BLaER1 (cell line): ENCODE results near the gene SPEM2.

Source experiments
- H3K27ac ChIP-seq: shearing (Covaris generic); formaldehyde crosslinking; 2 replicates; pipeline ENCODE4 v1.8.1; 2022
- H3K27me3 ChIP-seq: shearing (Covaris generic); formaldehyde crosslinking; 2 replicates; pipeline ENCODE4 v1.8.1; 2022
- H3K36me3 ChIP-seq: shearing (Covaris generic); formaldehyde crosslinking; 2 replicates; pipeline ENCODE4 v1.8.1; 2022
- H3K4me1 ChIP-seq: shearing (Covaris generic); formaldehyde crosslinking; 2 replicates; pipeline ENCODE4 v1.8.1; 2022
- H3K4me2 ChIP-seq: shearing (Covaris generic); formaldehyde crosslinking; 2 replicates; pipeline ENCODE4 v1.8.1; 2022
- H3K4me3 ChIP-seq: shearing (Covaris generic); formaldehyde crosslinking; 2 replicates; pipeline ENCODE4 v1.8.1; 2022
- H3K9ac ChIP-seq: shearing (Covaris generic); formaldehyde crosslinking; 2 replicates; pipeline ENCODE4 v1.8.1; 2022
- H3K9me3 ChIP-seq: shearing (Covaris generic); formaldehyde crosslinking; 2 replicates; pipeline ENCODE4 v1.8.1; 2022
- H4K20me1 ChIP-seq: shearing (Covaris generic); formaldehyde crosslinking; 2 replicates; pipeline ENCODE4 v1.8.1; 2022
- Cebpa-rat ChIP-seq: shearing (Covaris generic); IDR thresholded peaks from 2 replicates; pipeline ENCODE4 v1.8.1; 2022

Gene SPEM2

GRCh38 chr17:7419819-7420610 is 5.4 kb upstream of the SPEM2 start, which contains the start of gene SPEM1:
TSS of gene SPEM1 (plus strand) at chr17:7420324. CDS start at chr17:7420385, 61 bp downstream.
- Histone ChIP-seq H3K36me3 (peaks cover 27% of the 10 kb centered on the region), H3K27me3 (no peaks in the 10 kb centered on the region), H3K27ac (no peak within 1 kb of the TSS), H3K9me3 (no peaks in the 10 kb centered on the region), H3K4me1 (peaks cover 8% of the 10 kb centered on the region), H4K20me1 (no peaks in the 10 kb centered on the region), H3K9ac (no peak within 1 kb of the TSS), H3K4me3 (no peak within 1 kb of the TSS), H3K4me2 (no peak within 1 kb of the TSS)
- no peak for TF ChIP-seq Cebpa-rat

DNA sequence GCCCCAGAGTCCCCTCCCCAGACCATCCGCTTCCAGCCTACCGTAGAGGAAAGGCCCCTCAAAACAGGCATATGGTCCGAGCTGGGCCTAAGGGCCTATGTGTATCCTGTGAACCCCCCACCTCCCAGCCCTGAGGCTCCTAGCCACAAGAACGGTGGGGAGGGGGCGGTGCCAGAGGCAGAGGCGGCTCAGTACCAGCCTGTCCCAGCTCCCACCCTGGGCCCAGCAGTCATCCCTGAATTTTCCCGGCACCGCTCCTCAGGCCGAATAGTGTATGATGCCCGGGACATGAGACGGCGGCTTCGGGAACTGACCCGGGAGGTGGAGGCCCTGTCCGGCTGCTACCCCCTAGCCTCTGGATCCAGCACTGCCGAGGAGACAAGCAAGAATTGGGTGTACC is 4.2 kb upstream of the SPEM2 start:
- peaks cover 15% of the 10 kb centered on the region for H3K36me3 ChIP-seq
- no peak for TF ChIP-seq Cebpa-rat
- H3K27ac ChIP-seq: no peak overlapping the region

GRCh38 chr17:7423679-7424078 is 1.7 kb upstream of the SPEM2 start:
- H3K36me3 ChIP-seq: no peaks in the 10 kb centered on the region; the same call in 1 of the 2 replicates
- no peak for TF ChIP-seq Cebpa-rat
- no peak overlapping the region for H3K4me2 ChIP-seq
- H3K4me3 ChIP-seq: no peak overlapping the region
- no peaks in the 10 kb centered on the region for H3K27me3 ChIP-seq
- H3K9ac ChIP-seq: no peak overlapping the region
- no peak overlapping the region for H3K27ac ChIP-seq
- no peaks in the 10 kb centered on the region for H4K20me1 ChIP-seq
- no peaks in the 10 kb centered on the region for H3K9me3 ChIP-seq
- peaks cover 8% of the 10 kb centered on the region for H3K4me1 ChIP-seq

More for the DNA sequence above, 4.2 kb upstream of the SPEM2 start:
- Histone ChIP-seq H3K9me3 (no peaks in the 10 kb centered on the region), H3K9ac (no peak overlapping the region), H3K27me3 (no peaks in the 10 kb centered on the region), H3K4me2 (no peak overlapping the region), H3K4me1 (peaks cover 8% of the 10 kb centered on the region), H4K20me1 (no peaks in the 10 kb centered on the region), H3K4me3 (no peak overlapping the region)

- Histone ChIP-seq H3K4me2 (no peak overlapping the region), H3K27me3 (no peaks in the 10 kb centered on the region), H3K27ac (no peak overlapping the region), H3K4me3 (no peak overlapping the region), H3K9ac (no peak overlapping the region), H3K4me1 (peaks cover 8% of the 10 kb centered on the region), H3K9me3 (no peaks in the 10 kb centered on the region), H3K36me3 (no peaks in the 10 kb centered on the region), H4K20me1 (no peaks in the 10 kb centered on the region)
- TF ChIP-seq Cebpa-rat: no peak
Measured at GRCh38 chr17:7425756-7426155, 340 bp downstream of the SPEM2 start.

DNA sequence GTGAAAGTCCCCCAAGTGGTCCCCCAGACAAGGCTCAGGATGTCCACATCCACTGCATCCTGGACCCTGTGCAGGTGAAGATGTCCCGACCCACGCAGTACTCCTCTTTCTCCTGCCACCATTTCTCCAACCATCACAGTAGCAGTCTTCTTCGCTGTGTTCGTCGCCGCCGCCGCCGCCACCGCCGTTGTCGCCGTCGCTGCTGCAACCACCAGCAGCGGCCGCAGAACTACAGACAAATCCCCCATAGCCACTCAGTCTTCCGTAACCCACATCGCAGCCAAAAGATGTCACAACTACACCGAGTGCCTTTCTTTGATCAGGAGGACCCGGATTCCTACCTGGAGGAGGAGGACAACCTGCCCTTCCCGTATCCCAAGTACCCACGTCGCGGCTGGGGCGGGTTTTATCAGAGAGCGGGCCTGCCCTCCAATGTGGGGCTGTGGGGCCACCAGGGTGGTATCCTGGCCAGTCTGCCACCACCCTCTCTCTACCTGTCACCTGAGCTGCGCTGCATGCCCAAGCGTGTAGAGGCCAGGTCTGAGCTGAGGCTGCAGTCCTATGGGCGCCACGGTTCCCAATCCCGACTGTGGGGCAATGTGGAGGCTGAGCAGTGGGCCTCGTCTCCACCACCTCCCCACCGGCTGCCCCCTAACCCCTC is 917 bp downstream of the SPEM2 start:
- peaks cover 8% of the 10 kb centered on the region for H3K4me1 ChIP-seq
- no peaks in the 10 kb centered on the region for H3K36me3 ChIP-seq
- H3K9ac ChIP-seq: no peak overlapping the region
- H3K9me3 ChIP-seq: no peaks in the 10 kb centered on the region
- no peak overlapping the region for H3K4me2 ChIP-seq
- no peaks in the 10 kb centered on the region for H4K20me1 ChIP-seq
- no peak overlapping the region for H3K27ac ChIP-seq
- TF ChIP-seq Cebpa-rat: no peak
- no peaks in the 10 kb centered on the region for H3K27me3 ChIP-seq
- no peak overlapping the region for H3K4me3 ChIP-seq

DNA sequence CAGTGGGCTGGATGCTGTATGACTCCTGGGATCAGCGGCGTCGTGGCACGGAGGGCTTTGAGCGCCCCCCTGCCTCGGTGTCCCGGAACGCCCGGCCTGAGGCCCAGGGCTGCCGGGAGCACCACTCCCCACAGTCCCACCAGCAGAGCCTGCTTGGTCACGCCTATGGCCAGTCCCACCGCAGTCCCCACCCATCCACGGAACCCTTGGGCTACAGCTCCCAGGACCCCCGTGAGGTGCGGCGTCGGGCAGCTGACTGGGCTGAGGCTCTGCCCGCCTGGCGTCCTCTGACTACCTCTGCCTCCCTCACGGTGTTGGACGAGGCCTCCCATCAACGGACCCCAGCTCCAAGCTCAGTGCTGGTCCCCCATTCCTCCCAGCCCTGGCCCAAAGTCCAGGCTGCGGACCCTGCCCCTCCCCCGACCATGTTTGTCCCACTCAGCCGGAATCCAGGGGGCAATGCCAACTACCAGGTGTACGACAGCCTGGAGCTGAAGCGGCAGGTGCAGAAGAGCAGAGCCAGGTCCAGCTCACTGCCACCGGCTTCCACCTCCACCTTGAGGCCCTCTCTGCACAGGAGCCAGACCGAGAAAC is 1.6 kb downstream of the SPEM2 start:
- Histone ChIP-seq H3K9me3 (no peaks in the 10 kb centered on the region), H3K36me3 (no peaks in the 10 kb centered on the region)

DNA sequence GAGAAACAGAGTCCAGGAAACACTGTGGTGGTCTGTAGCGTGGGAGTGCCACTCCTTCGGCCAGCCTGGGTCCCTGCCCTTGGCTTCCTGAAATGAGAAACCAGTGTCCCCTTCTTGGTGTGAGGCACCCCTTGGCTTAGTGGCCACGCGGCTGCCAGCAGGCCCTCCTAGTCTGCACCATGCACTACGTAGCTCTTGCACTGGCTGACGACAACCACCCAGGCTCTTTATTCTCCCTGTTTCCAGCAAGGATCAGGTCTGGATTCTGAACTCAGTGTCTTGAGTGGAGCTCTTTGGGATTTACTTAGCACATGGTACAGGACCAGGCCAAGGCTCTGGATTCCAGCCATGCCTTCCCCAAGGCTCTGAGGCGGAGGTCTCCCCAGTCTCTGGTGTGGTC is 2.1 kb downstream of the SPEM2 start:
- H3K9me3 ChIP-seq: no peaks in the 10 kb centered on the region
- peaks cover 8% of the 10 kb centered on the region for H3K4me1 ChIP-seq
- no peak overlapping the region for H3K27ac ChIP-seq
- H3K27me3 ChIP-seq: no peaks in the 10 kb centered on the region
- no peak for TF ChIP-seq Cebpa-rat
- H4K20me1 ChIP-seq: no peaks in the 10 kb centered on the region
- H3K36me3 ChIP-seq: no peaks in the 10 kb centered on the region
- no peak overlapping the region for H3K4me3 ChIP-seq
- no peak overlapping the region for H3K4me2 ChIP-seq
- no peak overlapping the region for H3K9ac ChIP-seq

More for the DNA sequence above, 1.6 kb downstream of the SPEM2 start:
- Histone ChIP-seq H4K20me1 (no peaks in the 10 kb centered on the region), H3K27ac (no peak overlapping the region), H3K9ac (no peak overlapping the region), H3K4me1 (peaks cover 8% of the 10 kb centered on the region), H3K27me3 (no peaks in the 10 kb centered on the region), H3K4me2 (no peak overlapping the region), H3K4me3 (no peak overlapping the region)
- TF ChIP-seq Cebpa-rat: no peak

DNA sequence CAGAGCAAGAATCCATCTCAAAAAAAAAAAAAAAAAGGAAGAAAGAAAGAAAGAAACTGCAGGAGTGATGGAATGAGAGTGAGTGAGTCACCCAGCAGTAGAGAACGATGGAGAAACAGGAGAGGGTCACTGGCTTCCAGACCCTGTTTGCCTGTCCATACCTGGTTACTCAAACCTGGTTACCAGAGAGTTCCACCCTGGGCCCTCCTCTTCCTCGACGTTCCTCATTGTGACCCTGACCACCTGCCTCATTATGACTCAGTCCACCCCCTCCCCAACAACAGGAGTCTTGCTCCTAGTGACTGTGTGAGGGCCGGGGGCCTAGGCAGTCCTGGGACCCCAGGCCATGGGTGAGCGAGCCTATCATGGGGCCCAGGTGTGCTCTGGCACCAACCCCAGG is 3.1 kb downstream of the SPEM2 start, which contains the start of gene SPEM3:
SPEM3 (plus strand) TSS at position 301 of the 400 bp plus-strand sequence; CDS start at position 347, 46 bp downstream.
- Histone ChIP-seq H3K27me3 (no peaks in the 10 kb centered on the region), H4K20me1 (no peaks in the 10 kb centered on the region), H3K36me3 (no peaks in the 10 kb centered on the region), H3K4me1 (peaks cover 8% of the 10 kb centered on the region), H3K4me3 (no peak within 1 kb of the TSS), H3K27ac (no peak within 1 kb of the TSS), H3K9ac (no peak within 1 kb of the TSS), H3K4me2 (no peak within 1 kb of the TSS), H3K9me3 (no peaks in the 10 kb centered on the region)
- TF ChIP-seq Cebpa-rat: no peak

GRCh38 chr17:7429722-7430121 is 4.3 kb downstream of the SPEM2 start:
- Histone ChIP-seq H3K36me3 (no peaks in the 10 kb centered on the region), H3K9ac (no peak overlapping the region), H3K4me3 (no peak overlapping the region), H3K9me3 (no peaks in the 10 kb centered on the region), H3K4me2 (no peak overlapping the region), H4K20me1 (no peaks in the 10 kb centered on the region), H3K4me1 (peaks cover 3% of the 10 kb centered on the region), H3K27ac (no peak overlapping the region), H3K27me3 (no peaks in the 10 kb centered on the region)
- no peak for TF ChIP-seq Cebpa-rat

GRCh38 chr17:7431231-7431630 is 5.8 kb downstream of the SPEM2 start:
- Histone ChIP-seq H3K9ac (no peak overlapping the region), H3K4me3 (no peak overlapping the region), H3K4me1 (peaks cover 3% of the 10 kb centered on the region), H3K27ac (no peak overlapping the region), H3K36me3 (no peaks in the 10 kb centered on the region), H3K4me2 (no peak overlapping the region), H3K9me3 (no peaks in the 10 kb centered on the region), H3K27me3 (no peaks in the 10 kb centered on the region), H4K20me1 (peaks cover under 1% of the 10 kb centered on the region; the same call in 1 of the 2 replicates)
- no peak for TF ChIP-seq Cebpa-rat
